ENCODE measurements around the gene GCC2. TPM values are rescaled to one million over a fixed set of nuclear protein-coding genes. Genes with fewer than 3 reads are reported as not detected.

GCC2 gene
- total RNA-seq, 4 donors from 2014 or later = 18.9 to 59.1 (median 24.1) TPM

DNA sequence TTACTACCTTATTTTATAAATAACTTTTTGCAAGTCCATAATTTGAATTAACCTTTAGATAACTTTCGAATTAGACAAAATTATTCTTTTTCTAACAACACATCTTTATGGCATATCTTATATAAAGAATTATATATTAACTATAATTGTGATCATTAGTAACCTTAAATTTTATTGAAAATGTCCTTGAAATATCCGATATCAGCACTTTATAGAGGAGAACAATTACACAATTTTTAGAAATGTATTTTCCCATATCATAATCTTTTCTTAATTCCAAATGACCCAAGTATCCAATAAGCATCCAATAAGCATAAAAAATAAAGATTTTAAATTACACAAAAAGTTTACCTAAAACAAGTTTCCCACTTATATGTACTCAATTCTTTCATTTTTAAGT is 7.3 kb upstream of the GCC2 start:
- TF ChIP-seq, protein P1, sequence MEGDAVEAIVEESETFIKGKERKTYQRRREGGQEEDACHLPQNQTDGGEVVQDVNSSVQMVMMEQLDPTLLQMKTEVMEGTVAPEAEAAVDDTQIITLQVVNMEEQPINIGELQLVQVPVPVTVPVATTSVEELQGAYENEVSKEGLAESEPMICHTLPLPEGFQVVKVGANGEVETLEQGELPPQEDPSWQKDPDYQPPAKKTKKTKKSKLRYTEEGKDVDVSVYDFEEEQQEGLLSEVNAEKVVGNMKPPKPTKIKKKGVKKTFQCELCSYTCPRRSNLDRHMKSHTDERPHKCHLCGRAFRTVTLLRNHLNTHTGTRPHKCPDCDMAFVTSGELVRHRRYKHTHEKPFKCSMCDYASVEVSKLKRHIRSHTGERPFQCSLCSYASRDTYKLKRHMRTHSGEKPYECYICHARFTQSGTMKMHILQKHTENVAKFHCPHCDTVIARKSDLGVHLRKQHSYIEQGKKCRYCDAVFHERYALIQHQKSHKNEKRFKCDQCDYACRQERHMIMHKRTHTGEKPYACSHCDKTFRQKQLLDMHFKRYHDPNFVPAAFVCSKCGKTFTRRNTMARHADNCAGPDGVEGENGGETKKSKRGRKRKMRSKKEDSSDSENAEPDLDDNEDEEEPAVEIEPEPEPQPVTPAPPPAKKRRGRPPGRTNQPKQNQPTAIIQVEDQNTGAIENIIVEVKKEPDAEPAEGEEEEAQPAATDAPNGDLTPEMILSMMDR (IDR thresholded peaks at IDR 0.05) = no peak
- ATAC-seq (ENCODE audit: low FRiP score) = no peak

DNA sequence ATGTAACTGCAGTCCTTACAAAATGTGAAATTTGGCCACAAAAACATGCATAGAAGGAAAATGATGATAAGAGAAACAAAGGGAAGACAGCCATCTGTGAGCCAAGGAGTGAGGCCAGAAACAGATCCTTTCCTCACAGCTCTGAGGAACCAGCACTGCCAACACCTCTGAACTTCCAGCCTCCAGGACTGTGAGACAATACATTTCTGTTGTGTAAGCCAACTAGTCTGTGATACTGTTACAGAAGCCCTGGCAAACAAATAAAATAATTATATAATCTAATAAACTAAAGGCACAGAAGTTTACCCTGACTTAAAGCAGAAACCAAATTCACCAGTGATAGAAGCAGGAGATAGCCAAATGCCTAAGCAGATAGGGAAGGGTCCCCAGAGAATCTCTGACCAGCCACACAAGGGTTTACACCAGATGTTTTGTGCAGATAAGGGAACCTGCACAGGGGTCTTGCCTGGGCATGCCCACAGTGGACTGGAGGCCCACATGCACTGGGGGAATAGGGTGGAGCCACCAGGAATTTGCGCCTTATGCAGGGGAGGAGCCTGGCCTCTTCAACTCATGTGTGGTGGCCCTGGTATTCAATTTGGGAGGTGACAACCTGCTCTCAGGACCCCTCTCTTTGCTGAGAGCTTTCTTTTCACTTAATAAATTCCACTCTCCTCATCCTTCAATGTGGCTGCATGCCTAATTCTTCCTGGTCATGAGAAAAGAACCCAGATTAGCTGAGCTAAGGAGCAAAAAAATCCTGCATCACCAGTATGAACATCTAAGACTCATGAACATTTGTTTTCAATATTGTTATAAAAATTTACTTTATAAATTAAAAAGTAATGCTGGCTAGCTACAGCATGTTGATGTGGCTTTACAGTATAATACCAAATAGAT is 3.8 kb upstream of the GCC2 start:
- TF ChIP-seq, protein P1 (IDR thresholded peaks at IDR 0.05) = no peak

More for the DNA sequence above, 7.3 kb upstream of the GCC2 start:
- DNase-seq (ENCODE audit: low spot score) = no peak

DNA sequence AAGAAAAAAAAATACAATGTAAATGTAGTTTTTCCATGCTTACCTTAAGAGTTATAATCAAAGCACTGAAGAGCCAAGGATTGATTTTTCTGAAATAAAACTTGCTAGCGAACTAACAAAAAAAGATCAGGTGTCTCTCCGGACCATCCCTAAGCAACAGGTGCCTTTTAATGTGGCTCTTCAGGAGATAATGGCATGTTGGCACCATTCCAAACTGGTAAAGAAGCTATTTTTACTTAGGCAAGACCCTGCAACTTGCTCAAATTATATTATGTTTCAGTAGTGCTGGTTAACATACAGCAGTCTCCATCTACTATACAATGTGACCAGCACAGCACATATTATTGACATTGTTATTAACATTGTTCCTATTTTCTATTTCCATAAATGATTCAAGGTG is 2.3 kb upstream of the GCC2 start:
- DNase-seq (ENCODE audit: low spot score) (no peak), ATAC-seq (ENCODE audit: low FRiP score) (no peak)
- TF ChIP-seq, protein P1 (IDR thresholded peaks at IDR 0.05) = no peak

More for the DNA sequence above, 3.8 kb upstream of the GCC2 start:
- no peak for ATAC-seq (ENCODE audit: low FRiP score)
- no peak for DNase-seq (ENCODE audit: low spot score)

DNA sequence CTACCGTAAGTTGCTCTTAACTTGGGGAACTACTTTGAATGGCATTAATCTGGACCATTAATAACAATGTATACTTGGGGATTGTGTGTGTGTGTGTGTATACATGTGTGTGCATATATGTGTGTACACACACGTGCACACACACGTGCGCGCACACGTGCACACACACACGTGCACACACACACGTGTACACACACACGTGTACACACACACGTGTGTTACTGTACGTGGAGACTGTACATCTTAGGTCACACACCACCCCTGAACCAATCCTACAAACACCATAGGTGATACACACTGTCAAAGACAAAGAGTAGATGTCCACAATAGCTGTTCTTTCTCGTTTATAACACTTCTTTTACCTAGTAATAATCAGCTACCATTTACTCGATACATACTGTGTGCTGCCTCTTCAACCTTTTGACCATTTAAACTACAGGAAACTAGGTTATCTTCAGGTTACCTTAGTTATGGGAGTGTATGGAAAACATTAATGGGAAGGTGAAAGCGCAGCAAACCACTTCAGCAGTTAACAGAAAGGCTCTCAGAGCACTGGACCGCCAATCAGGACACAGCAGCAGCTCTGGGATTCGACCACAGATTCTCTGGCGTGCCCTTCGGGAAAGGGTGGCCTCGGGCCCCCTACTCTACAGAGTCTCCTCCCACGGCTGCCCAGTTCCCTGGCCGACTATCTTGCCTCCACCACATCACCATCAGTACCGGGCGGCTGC is 894 bp upstream of the GCC2 start:
- DNase-seq (ENCODE audit: low spot score) (no peak), ATAC-seq (ENCODE audit: low FRiP score) (no peak)
- TF ChIP-seq, protein P1 (IDR thresholded peaks at IDR 0.05) = no peak

DNA sequence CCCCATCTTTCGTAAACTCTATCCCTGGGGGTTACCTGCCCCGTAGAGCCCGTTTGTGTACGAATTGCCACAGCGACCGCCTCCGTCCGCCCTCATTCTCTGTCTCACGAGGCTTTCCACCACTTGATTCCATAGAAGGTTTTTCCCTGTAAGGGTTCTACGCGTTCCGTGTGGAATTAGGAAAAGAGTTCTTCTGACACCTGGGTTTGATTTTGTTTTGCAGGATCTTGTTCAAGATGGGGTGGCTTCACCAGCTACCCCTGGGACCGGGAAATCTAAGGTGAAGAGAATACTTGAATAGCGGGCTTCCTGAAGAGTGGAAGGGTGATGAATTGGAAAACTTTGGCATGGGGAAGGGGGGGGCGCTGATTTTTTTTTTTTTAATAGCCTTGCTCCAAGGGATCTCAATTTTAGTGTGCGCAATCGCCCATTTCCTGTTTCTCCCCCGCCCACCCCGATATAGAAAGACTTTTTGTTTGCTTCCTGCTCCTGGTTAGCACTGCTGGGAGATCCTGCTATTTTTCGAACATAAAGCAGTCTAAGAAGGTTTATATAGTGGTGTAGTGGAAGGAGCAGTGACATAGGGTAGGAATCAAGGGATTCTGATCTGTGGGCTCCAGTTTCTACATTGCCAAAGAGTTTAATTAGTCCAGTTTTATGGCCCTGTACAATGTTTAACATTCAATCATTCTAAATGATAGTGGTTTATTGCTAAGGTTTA is 564 bp downstream of the GCC2 start:
- DNase-seq (ENCODE audit: low spot score) = no peak
- TF ChIP-seq, protein P1 (IDR thresholded peaks at IDR 0.05) = no peak
- peak; percentile 55 for ATAC-seq (ENCODE audit: low FRiP score)

DNA sequence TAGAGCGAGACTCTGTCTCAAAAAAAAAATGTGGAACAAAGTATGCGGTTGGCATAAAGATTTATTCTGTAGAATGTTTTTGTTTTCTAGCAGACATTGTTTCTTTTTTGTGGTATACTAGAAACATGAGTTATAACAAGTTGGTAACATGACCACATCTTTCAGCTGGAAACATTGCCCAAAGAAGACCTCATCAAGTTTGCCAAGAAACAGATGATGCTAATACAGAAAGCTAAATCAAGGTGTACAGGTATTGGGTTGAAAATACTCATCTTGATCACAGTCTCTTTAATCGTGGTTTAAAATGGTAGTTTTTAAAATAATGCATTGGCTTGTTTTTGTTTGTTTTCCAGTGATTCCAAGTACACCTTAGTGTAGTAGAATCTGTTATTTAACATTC is 1.9 kb downstream of the GCC2 start:
- DNase-seq (ENCODE audit: low spot score) (no peak), ATAC-seq (ENCODE audit: low FRiP score) (no peak)
- TF ChIP-seq, protein P1 (IDR thresholded peaks at IDR 0.05) = no peak
